GM13976 (cell line): Measurements from ENCODE around the gene ANXA11.
"Not testable (repeated sequence)": the region's sequence is repeated elsewhere in the genome, so short reads cannot be mapped to it uniquely, and the experiment has no call there.

Experiments used
- DNase-seq: peaks from one replicate; pipeline ENCODE4 v3.0.0; 2012; ENCODE audit warnings: low spot score
- CTCF ChIP-seq: IDR thresholded peaks from 2 replicates; pipeline ENCODE4 v1.5.1; 2012; ENCODE audit warnings: borderline replicate concordance, mild to moderate bottlenecking; ENCODE audit not compliant: insufficient read depth; ENCODE audit errors: extremely low read depth, missing control alignments, control extremely low read depth
- in situ Hi-C: fragments of 300-500 bp; cut with MboI; formaldehyde crosslinking; loops from one replicate; pipeline ENCODE4 v1.12.0; 2022; ENCODE audit warnings: low sequenced_read_pairs, mixed read lengths, inconsistent platforms; ENCODE audit not compliant: unreplicated experiment

Gene ANXA11

GRCh38 chr10:80233871-80234270, 28.5 kb upstream of the ANXA11 start:
- in situ Hi-C loops, DNase-seq: not testable (repeated sequence)

- DNase-seq = not testable (repeated sequence)
- in situ Hi-C loops = loop anchor here (10.0 kb wide), 1 partner anchor 72 kb away; no protein-coding TSS in a partner anchor
Measured at GRCh38 chr10:80226723-80227122, 21.4 kb upstream of the ANXA11 start.

GRCh38 chr10:80223031-80223419, 17.7 kb upstream of the ANXA11 start:
- DNase-seq = not testable (repeated sequence)
- in situ Hi-C loops = loop anchor here (10.0 kb wide), 1 partner anchor 68 kb away; no protein-coding TSS in a partner anchor

GRCh38 chr10:80218878-80219277, 13.5 kb upstream of the ANXA11 start:
- DNase-seq, in situ Hi-C loops: not testable (repeated sequence)

GRCh38 chr10:80214368-80214982, 9.1 kb upstream of the ANXA11 start:
- DNase-seq, in situ Hi-C loops: not testable (repeated sequence)

GRCh38 chr10:80212535-80213115, 7.3 kb upstream of the ANXA11 start:
- in situ Hi-C loops, DNase-seq: not testable (repeated sequence)

GRCh38 chr10:80211786-80212185, 6.4 kb upstream of the ANXA11 start:
- in situ Hi-C loops = no loop called here
- no peak for DNase-seq
- no peak for TF ChIP-seq CTCF

- TF ChIP-seq CTCF = no peak
- DNase-seq = no peak
- in situ Hi-C loops = no loop called here
Measured at GRCh38 chr10:80210259-80210658, 4.9 kb upstream of the ANXA11 start.

GRCh38 chr10:80207768-80208370, 2.5 kb upstream of the ANXA11 start:
- in situ Hi-C loops = no loop called here
- TF ChIP-seq CTCF = no peak
- DNase-seq = no peak

- no peak for TF ChIP-seq CTCF
- no peak for DNase-seq
- in situ Hi-C loops = no loop called here
Measured at GRCh38 chr10:80206277-80206655, 929 bp upstream of the ANXA11 start.
